NCI-H345 (cell line): Measurements from ENCODE around the gene UBB.
A peak's percentile ranks its signal among the peaks of the same experiment; 100 is the strongest.

Experiments used
- DNase-seq: peaks from one replicate; lab custom pipeline; 2025; lab: John Stamatoyannopoulos, UW

Gene UBB

DNA sequence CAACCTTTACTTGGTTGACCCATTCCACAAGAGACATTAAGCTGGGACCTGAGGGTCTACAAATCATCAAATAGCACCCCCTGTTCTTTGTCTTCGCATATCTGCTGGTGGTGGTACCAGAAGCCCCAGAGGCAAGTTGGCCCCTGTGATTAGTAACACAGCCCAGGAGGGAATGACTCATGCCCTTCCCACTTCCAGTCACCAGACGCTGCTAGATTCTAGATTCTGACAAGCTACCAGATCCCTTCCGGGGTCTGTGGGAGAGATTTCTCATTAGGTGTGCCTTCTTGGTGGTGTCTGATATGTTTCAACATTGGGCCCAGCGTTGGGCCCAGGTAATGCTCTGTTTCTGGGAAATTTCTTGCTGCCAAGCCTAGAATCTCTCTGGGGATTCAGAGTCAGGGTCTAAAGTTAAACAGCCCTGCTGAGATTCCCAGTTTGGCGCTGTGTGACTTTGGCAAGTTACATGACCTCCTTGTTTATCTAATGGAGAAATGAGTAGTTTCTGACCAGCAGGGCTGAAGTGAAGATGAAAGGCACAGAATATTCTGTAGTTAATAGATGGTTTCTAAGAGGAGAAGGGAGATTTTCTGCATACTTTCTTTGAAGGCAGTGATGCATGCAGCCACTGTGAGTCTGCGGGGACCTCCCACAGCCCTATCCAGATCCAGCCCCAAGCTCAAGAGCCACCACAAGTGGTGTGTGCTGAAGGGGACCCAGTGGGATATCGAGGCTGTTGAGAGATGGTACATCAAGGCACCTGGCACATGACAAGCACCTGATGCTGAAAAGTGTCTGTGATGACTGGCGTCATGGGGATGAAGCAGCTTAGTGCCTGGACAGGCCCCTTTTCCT lies 38.4 kb downstream of the UBB start:
- DNase-seq, result peak; percentile 90

GRCh38 chr17:16419929-16420271 lies 39.0 kb downstream of the UBB start:
- no peak for DNase-seq

GRCh38 chr17:16422416-16422815 lies 41.5 kb downstream of the UBB start:
- no peak for DNase-seq

- DNase-seq, result no peak
These were observed 42.5 kb downstream of the UBB start for GRCh38 chr17:16423226-16423872.

GRCh38 chr17:16425202-16425601 lies 44.3 kb downstream of the UBB start:
- no peak for DNase-seq

DNA sequence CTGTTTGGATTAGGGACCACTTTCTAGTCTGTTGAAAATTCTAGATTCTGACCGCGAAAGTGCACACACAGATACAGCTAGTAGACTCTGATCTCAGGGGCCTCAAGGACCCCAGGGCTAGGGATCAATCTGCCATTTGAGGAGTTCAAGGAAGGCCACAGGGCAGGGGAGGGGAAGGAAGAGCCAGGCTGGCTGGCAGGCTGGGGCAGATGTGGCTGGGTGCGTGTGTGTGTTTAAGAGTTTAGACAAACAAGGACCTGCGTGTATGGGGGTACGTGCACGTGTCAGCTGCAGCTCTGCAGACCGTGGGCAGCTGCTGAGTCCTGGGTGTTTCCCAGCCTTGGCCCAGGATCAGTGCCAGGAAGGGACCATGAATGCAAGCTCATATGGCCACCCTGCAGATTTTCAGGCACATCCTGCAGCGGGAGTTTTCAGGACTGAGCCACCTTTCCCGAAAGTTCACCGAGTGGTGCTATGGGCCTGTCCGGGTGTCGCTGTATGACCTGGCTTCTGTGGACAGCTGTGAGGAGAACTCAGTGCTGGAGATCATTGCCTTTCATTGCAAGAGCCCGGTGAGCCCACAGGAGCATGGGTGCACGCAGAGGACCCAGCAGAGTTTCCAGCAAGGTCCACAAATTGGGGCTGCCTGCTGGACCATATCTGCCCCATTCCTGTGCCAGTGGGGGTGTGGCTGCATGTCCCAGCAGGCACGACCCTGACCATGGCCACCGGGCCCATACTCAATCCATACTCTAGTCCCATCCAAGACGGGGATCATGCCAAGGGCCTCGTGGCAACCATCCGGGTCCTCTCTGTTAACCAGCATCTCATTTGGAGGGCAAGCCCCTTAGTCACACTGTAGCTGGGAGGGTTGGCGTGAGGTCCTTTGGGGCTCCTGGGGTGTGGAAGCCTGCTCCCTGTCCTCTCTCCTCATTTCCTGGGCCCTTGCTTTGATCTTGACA lies 45.1 kb downstream of the UBB start:
- no peak for DNase-seq

- DNase-seq, result no peak
These were observed 46.1 kb downstream of the UBB start for GRCh38 chr17:16427020-16427419.

DNA sequence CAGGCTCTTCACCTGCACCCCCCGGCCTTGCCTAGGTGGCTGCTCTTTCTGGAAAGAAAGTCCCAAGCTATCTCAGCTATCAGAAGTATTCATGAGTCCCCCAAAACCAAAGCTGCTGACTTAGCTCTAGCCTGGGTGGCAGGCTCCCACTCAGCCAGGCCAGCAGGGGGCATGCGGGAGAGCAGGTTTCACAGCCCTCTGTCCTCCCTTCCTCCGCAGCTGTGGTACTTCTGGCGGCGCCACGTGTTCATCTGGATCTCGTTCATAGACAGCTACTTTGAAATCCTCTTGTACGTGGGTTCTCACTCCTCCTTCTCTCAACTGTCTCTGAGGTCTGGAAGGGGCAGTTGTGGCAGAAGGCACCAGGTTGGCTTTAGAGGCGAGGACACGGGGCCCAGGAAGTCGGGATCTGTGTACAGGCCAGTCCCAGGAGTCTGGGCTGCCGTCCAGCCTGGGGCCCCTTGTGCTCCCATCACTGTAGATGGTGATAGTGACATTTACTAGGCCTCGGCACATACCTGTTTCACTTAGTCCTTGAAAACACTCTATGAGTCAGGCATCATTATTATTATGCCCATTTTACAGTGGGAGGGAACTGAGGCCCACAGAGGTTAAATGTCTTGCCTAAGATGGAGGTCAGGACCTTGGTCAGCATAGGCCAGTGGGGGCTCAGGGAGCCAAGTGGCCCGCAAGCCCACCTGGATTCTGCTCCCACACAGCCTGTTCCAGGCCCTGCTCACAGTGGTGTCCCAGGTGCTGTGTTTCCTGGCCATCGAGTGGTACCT lies 47.4 kb downstream of the UBB start:
- DNase-seq, result no peak

- DNase-seq, result no peak
These were observed 48.2 kb downstream of the UBB start for GRCh38 chr17:16429083-16429482.

- DNase-seq, result no peak
These were observed 49.8 kb downstream of the UBB start for GRCh38 chr17:16430650-16431049.

DNA sequence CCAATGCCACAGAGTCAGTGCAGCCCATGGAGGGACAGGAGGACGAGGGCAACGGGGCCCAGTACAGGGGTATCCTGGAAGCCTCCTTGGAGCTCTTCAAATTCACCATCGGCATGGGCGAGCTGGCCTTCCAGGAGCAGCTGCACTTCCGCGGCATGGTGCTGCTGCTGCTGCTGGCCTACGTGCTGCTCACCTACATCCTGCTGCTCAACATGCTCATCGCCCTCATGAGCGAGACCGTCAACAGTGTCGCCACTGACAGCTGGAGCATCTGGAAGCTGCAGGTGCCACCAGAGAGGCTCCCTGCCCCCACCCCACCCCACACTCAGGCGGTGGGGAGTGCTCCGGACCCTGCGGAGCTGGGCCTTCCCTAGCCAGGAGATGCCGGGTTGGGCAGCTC lies 51.1 kb downstream of the UBB start:
- no peak for DNase-seq
